ENCODE measurements around the gene ZNF668. TPM values are rescaled to one million over a fixed set of nuclear protein-coding genes. Genes with fewer than 3 reads are reported as not detected.

Gene ZNF668
- total RNA-seq, 1 donor from 2014 or later: 8.2 TPM

DNA sequence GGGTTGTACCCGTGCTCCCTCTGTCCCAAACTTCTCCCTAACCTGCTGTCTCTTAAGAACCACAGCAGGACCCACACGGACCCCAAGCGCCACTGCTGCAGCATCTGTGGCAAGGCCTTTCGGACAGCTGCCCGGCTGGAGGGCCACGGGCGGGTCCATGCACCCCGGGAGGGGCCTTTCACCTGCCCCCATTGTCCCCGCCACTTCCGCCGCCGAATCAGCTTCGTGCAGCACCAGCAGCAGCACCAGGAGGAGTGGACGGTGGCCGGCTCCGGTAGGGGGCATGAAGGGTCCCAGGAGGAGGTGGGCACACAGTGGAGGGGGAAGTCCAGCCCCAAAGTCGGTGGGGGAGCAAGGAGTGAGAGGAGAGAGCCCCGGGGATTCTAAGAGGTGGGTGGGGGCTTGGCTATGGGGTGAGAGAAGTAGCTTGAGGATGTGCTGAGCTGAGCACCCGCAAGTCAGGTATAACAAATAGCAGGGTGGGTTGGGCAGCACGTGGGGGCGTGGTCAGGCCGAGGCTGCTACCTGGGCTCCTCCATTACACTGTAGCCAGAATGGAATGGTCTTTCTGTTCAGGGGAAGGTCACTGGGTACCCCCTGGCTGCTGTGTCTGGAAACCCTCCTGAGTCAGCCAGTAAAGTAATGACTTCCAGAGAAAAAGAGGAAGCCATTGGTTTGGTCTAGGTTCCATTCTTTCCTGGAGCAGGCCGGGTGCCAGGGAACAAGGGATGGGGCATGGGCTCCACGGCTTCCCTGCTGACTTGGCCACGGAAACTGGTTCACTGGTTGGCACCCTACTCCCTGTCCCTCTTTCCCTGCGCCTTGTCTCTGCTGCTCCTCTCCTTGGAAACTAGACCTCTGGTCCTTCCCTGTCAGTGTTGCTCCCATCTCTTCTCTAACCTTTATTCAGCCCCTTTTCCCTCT is 7.7 kb upstream of the ZNF668 start:
- H3K27me3 ChIP-seq (ENCODE audit: low read depth): no peaks in the 10 kb centered on the region
- H3K27ac ChIP-seq: no peak overlapping the region
- no peaks in the 10 kb centered on the region for H3K9me3 ChIP-seq
- no peak for ATAC-seq
- no peak for DNase-seq
- intact Hi-C loops (cut with DNase I): no loop called here
- no peaks in the 10 kb centered on the region for H3K4me1 ChIP-seq
- no peak overlapping the region for H3K4me3 ChIP-seq
- H3K36me3 ChIP-seq: peaks cover 84% of the 10 kb centered on the region
- TF ChIP-seq, protein P1, sequence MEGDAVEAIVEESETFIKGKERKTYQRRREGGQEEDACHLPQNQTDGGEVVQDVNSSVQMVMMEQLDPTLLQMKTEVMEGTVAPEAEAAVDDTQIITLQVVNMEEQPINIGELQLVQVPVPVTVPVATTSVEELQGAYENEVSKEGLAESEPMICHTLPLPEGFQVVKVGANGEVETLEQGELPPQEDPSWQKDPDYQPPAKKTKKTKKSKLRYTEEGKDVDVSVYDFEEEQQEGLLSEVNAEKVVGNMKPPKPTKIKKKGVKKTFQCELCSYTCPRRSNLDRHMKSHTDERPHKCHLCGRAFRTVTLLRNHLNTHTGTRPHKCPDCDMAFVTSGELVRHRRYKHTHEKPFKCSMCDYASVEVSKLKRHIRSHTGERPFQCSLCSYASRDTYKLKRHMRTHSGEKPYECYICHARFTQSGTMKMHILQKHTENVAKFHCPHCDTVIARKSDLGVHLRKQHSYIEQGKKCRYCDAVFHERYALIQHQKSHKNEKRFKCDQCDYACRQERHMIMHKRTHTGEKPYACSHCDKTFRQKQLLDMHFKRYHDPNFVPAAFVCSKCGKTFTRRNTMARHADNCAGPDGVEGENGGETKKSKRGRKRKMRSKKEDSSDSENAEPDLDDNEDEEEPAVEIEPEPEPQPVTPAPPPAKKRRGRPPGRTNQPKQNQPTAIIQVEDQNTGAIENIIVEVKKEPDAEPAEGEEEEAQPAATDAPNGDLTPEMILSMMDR (IDR thresholded peaks at IDR 0.05): no peak

DNA sequence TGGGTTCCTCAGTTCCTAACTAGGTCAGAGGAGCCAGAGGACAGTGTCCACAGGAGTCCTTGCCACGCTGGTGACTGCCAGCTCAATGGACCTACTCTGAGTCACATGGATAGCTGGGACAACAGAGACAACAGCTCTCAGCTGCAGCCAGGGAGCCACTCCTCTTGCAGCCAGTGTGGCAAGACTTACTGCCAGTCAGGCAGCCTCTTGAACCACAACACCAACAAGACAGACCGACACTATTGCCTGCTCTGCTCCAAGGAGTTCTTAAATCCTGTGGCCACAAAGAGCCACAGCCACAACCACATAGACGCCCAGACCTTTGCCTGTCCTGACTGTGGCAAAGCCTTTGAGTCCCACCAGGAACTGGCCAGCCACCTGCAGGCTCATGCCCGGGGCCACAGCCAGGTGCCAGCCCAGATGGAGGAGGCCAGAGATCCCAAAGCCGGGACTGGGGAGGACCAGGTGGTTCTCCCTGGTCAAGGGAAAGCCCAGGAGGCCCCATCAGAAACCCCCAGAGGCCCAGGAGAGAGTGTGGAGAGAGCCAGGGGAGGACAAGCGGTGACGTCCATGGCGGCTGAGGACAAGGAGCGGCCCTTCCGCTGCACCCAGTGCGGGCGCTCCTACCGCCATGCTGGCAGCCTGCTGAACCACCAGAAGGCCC is 6.8 kb upstream of the ZNF668 start:
- Histone ChIP-seq H3K4me3 (no peak overlapping the region), H3K27ac (no peak overlapping the region), H3K4me1 (no peaks in the 10 kb centered on the region), H3K27me3 (ENCODE audit: low read depth) (no peaks in the 10 kb centered on the region), H3K36me3 (peaks cover 91% of the 10 kb centered on the region), H3K9me3 (no peaks in the 10 kb centered on the region)
- ATAC-seq: no peak
- no peak for DNase-seq
- intact Hi-C loops (cut with DNase I): no loop called here
- TF ChIP-seq, protein P1 (IDR thresholded peaks at IDR 0.05): no peak

GRCh38 chr16:31080035-31080629 is 6.1 kb upstream of the ZNF668 start:
- DNase-seq (no peak), ATAC-seq (no peak)
- H3K4me3 ChIP-seq: no peak overlapping the region
- H3K4me1 ChIP-seq: peaks cover 6% of the 10 kb centered on the region
- no peak overlapping the region for H3K27ac ChIP-seq
- H3K36me3 ChIP-seq: peaks cover 87% of the 10 kb centered on the region
- H3K9me3 ChIP-seq: no peaks in the 10 kb centered on the region
- TF ChIP-seq, protein P1 (IDR thresholded peaks at IDR 0.05): no peak
- no peaks in the 10 kb centered on the region for H3K27me3 ChIP-seq (ENCODE audit: low read depth)
- intact Hi-C loops (cut with DNase I): no loop called here

GRCh38 chr16:31079342-31079944 is 5.4 kb upstream of the ZNF668 start:
- H3K27me3 ChIP-seq (ENCODE audit: low read depth): no peaks in the 10 kb centered on the region
- H3K4me3 ChIP-seq: no peak overlapping the region
- peaks cover 80% of the 10 kb centered on the region for H3K36me3 ChIP-seq
- H3K4me1 ChIP-seq: peaks cover 11% of the 10 kb centered on the region
- no peaks in the 10 kb centered on the region for H3K9me3 ChIP-seq
- TF ChIP-seq, protein P1 (IDR thresholded peaks at IDR 0.05): no peak
- intact Hi-C loops (cut with DNase I): no loop called here
- DNase-seq (no peak), ATAC-seq (no peak)
- H3K27ac ChIP-seq: no peak overlapping the region

GRCh38 chr16:31078597-31079341 is 4.7 kb upstream of the ZNF668 start:
- intact Hi-C loops (cut with DNase I): no loop called here
- ATAC-seq (no peak), DNase-seq (no peak)
- Histone ChIP-seq H3K9me3 (no peaks in the 10 kb centered on the region), H3K27me3 (ENCODE audit: low read depth) (no peaks in the 10 kb centered on the region), H3K27ac (no peak overlapping the region), H3K4me1 (peaks cover 11% of the 10 kb centered on the region), H3K4me3 (no peak overlapping the region), H3K36me3 (peaks cover 73% of the 10 kb centered on the region)
- TF ChIP-seq, protein P1 (IDR thresholded peaks at IDR 0.05): no peak
